ENCODE data around the gene SAMHD1. TPM values are rescaled to one million over a fixed set of nuclear protein-coding genes. Genes with fewer than 3 reads are reported as not detected.

Gene SAMHD1
- total RNA-seq, 1 donor = 32.6 TPM

DNA sequence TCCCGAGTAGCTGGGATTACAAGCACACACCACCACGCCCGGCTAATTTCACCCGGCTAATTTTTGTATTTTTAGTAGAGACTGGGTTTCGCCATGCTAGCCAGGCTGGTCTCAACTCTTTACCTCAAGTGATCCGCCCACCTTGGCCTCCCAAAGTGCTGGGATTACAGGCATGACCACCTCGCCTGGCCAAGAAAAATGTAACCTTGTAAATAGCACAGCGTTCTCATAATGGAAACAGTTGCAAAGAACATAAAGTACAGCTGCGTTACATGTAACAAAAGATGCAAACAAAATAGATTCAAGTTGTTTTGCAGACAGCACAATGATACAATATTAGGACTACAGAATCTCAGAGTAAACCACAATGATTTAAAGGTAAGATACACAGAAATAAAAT lies 60.9 kb downstream of the SAMHD1 start:
- no peak for DNase-seq (ENCODE audit: insufficient read length, low spot score, missing footprints)
- no peaks in the 10 kb centered on the region for H3K36me3 ChIP-seq (ENCODE audit: insufficient read depth, low read length)
- H3K27me3 ChIP-seq (ENCODE audit: insufficient read depth, low read length) = no peaks in the 10 kb centered on the region
- H4K20me1 ChIP-seq (ENCODE audit: insufficient read depth, low read length) = no peaks in the 10 kb centered on the region
- H3K9me3 ChIP-seq (ENCODE audit: low read depth, low read length) = no peaks in the 10 kb centered on the region
- H3K27ac ChIP-seq (ENCODE audit: low read depth, low read length) = no peak overlapping the region
- H3K4me2 ChIP-seq (ENCODE audit: insufficient read depth, low read length) = no peak overlapping the region
- TF ChIP-seq, protein P1, sequence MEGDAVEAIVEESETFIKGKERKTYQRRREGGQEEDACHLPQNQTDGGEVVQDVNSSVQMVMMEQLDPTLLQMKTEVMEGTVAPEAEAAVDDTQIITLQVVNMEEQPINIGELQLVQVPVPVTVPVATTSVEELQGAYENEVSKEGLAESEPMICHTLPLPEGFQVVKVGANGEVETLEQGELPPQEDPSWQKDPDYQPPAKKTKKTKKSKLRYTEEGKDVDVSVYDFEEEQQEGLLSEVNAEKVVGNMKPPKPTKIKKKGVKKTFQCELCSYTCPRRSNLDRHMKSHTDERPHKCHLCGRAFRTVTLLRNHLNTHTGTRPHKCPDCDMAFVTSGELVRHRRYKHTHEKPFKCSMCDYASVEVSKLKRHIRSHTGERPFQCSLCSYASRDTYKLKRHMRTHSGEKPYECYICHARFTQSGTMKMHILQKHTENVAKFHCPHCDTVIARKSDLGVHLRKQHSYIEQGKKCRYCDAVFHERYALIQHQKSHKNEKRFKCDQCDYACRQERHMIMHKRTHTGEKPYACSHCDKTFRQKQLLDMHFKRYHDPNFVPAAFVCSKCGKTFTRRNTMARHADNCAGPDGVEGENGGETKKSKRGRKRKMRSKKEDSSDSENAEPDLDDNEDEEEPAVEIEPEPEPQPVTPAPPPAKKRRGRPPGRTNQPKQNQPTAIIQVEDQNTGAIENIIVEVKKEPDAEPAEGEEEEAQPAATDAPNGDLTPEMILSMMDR (IDR thresholded peaks at IDR 0.05; ENCODE audit: extremely low read depth, low read depth, low read length) = no peak
- no peak overlapping the region for H2AFZ ChIP-seq (ENCODE audit: low read length)
- H3K4me3 ChIP-seq (ENCODE audit: insufficient read depth, low read length) = no peak overlapping the region
- peaks cover 7% of the 10 kb centered on the region for H3K4me1 ChIP-seq (ENCODE audit: insufficient read depth, low read length)
- H3K79me2 ChIP-seq (ENCODE audit: insufficient read depth, low read length) = no peaks in the 10 kb centered on the region

DNA sequence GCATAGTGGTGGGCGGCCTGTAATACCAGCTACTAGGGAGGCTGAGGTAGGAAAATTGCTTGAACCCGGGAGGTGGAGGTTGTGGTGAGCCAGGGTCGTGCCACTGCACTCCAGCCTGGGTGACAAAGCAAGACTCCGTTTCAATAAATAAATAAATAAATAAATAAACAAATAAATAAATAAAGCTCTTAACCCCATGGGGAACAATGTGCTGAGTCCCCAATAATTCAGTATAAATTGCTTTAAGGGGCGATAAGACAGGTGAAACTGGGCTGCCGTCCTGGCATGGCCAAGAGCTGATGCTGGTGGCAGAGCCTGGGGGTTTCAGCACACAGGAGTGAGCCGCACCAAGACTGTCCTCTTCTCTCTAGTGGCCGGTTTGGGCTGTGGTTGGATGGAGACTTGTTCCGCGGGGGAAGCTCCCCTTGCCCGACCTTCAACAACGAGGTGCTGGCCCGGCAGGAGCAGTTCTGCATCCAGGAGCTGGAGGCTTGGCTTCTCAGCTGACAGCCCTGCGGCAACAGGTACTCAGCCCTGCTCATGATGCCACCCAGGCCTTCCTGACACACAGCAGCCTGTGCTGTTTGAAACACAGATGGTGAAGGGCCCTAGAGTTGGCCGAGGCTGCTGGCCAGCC lies 62.5 kb downstream of the SAMHD1 start:
- Histone ChIP-seq H3K4me1 (ENCODE audit: insufficient read depth, low read length) (peaks cover 7% of the 10 kb centered on the region), H3K4me3 (ENCODE audit: insufficient read depth, low read length) (no peak overlapping the region), H3K4me2 (ENCODE audit: insufficient read depth, low read length) (no peak overlapping the region), H3K27ac (ENCODE audit: low read depth, low read length) (no peak overlapping the region), H3K36me3 (ENCODE audit: insufficient read depth, low read length) (no peaks in the 10 kb centered on the region), H3K9me3 (ENCODE audit: low read depth, low read length) (no peaks in the 10 kb centered on the region), H2AFZ (ENCODE audit: low read length) (no peak overlapping the region), H3K79me2 (ENCODE audit: insufficient read depth, low read length) (no peaks in the 10 kb centered on the region), H3K27me3 (ENCODE audit: insufficient read depth, low read length) (no peaks in the 10 kb centered on the region), H4K20me1 (ENCODE audit: insufficient read depth, low read length) (no peaks in the 10 kb centered on the region)
- TF ChIP-seq, protein P1 (IDR thresholded peaks at IDR 0.05; ENCODE audit: extremely low read depth, low read depth, low read length) = no peak
- no peak for DNase-seq (ENCODE audit: insufficient read length, low spot score, missing footprints)

DNA sequence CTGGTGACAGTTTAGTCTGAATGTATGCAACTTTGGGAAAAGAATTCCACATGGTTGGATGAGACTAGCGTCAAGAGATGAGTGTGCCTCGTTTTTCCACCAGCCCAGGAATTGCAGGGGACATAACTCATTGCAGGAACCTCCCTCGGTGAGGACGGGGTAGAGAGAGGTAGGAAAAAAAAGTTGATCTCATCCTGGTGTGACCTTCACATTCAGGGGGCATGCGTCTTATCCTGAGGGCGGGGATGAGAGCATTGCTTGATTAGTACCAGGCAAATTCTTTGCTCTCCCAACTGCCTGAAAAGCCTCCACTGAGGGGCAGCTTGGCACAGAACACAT lies 63.8 kb downstream of the SAMHD1 start:
- Histone ChIP-seq H3K4me2 (ENCODE audit: insufficient read depth, low read length) (peak overlapping the region; percentile 79), H3K9me3 (ENCODE audit: low read depth, low read length) (no peaks in the 10 kb centered on the region), H3K4me3 (ENCODE audit: insufficient read depth, low read length) (peak overlapping the region; percentile 58), H3K79me2 (ENCODE audit: insufficient read depth, low read length) (no peaks in the 10 kb centered on the region), H4K20me1 (ENCODE audit: insufficient read depth, low read length) (no peaks in the 10 kb centered on the region), H3K4me1 (ENCODE audit: insufficient read depth, low read length) (peaks cover 7% of the 10 kb centered on the region), H2AFZ (ENCODE audit: low read length) (peak overlapping the region; percentile 79), H3K27me3 (ENCODE audit: insufficient read depth, low read length) (peaks cover 3% of the 10 kb centered on the region), H3K27ac (ENCODE audit: low read depth, low read length) (no peak overlapping the region), H3K36me3 (ENCODE audit: insufficient read depth, low read length) (no peaks in the 10 kb centered on the region)
- DNase-seq (ENCODE audit: insufficient read length, low spot score, missing footprints) = peak; percentile 15
- TF ChIP-seq, protein P1 (IDR thresholded peaks at IDR 0.05; ENCODE audit: extremely low read depth, low read depth, low read length) = no peak

DNA sequence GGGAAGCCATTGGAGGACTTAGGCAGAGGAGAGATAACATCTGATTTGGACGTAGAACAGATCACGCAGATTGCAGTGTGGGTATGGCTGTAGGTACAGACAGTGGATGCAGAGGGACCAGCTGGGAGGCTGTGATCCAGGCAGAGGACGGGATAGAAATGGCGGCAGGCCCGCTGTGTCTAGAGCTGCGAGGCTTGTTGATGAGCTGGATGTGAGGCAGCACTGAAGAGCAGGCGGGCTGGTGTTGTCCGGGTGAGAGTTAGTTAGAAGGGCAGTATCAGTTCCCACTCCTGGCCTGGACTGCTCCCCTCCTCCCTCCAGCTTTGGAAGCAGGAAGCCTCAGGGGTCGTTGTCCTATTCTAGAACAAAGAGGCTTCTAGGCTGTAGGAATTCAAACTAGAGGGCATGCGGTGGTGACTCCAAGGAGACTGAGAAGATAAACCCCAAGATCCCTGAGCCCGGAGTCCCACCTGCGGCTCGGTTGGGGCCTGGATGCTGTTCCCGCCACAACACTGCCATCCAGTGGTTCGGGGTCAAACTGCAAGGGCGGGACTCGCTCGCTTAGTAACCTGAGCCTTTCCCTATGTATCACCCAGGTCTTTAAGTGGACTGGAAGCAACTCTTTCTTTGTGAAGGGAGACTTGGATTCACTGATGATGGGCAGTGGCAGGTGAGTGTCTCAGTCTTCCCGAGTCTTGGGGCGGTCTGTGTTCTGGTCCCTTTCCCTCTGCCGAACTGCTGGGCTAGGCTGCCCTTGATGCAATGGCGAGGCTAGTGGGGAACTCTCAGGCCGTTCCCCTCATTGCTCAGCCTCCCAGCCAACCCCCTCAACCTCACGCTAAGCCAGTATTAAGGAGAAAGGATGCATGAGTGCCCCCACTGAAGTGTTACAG lies 64.4 kb downstream of the SAMHD1 start:
- Histone ChIP-seq H3K36me3 (ENCODE audit: insufficient read depth, low read length) (no peaks in the 10 kb centered on the region), H3K27ac (ENCODE audit: low read depth, low read length) (no peak overlapping the region), H3K4me3 (ENCODE audit: insufficient read depth, low read length) (peak overlapping the region; percentile 58), H3K4me1 (ENCODE audit: insufficient read depth, low read length) (peaks cover 7% of the 10 kb centered on the region), H2AFZ (ENCODE audit: low read length) (peak overlapping the region; percentile 91), H3K9me3 (ENCODE audit: low read depth, low read length) (no peaks in the 10 kb centered on the region), H3K79me2 (ENCODE audit: insufficient read depth, low read length) (no peaks in the 10 kb centered on the region), H4K20me1 (ENCODE audit: insufficient read depth, low read length) (no peaks in the 10 kb centered on the region), H3K4me2 (ENCODE audit: insufficient read depth, low read length) (peak overlapping the region; percentile 79), H3K27me3 (ENCODE audit: insufficient read depth, low read length) (peaks cover 4% of the 10 kb centered on the region)
- TF ChIP-seq, protein P1 (IDR thresholded peaks at IDR 0.05; ENCODE audit: extremely low read depth, low read depth, low read length) = peak; percentile 96
- DNase-seq (ENCODE audit: insufficient read length, low spot score, missing footprints) = peak; percentile 96

Data from osteoblast (primary cell).